A549 (cell line): ENCODE measurements around the gene ZNF776.

Experiments used
- EP300 ChIP-seq, 2 experiments: fragments of >200 bp; sonication (Bioruptor Twin); formaldehyde crosslinking; IDR thresholded peaks; 2 replicates in 1 of 2; 3 replicates in 1 of 2; pipeline ENCODE4 v1.6.1; 2016 to 2017
- HDAC2 ChIP-seq: fragments of 200-600 bp; sonication (generic); IDR thresholded peaks from 2 replicates; pipeline ENCODE4 v1.6.1; 2016
- POLR2A ChIP-seq: IDR thresholded peaks from 2 replicates; pipeline ENCODE4 v1.6.1; 2012; ENCODE audit warnings: mild to moderate bottlenecking, low read length
- RCOR1 ChIP-seq: fragments of 150-350 bp; IDR thresholded peaks from 2 replicates; pipeline ENCODE4 v1.6.1; 2014; ENCODE audit warnings: antibody characterized with exemption, low read length, low read depth
- REST ChIP-seq: fragments of 200-600 bp; sonication (generic); IDR thresholded peaks from 2 replicates; pipeline ENCODE4 v1.6.1; 2016; ENCODE audit warnings: antibody characterized with exemption, mild to moderate bottlenecking, moderate library complexity
- ZFP36 ChIP-seq: fragments of 450-650 bp; IDR thresholded peaks from 2 replicates; pipeline ENCODE4 v1.6.1; 2014; ENCODE audit warnings: borderline replicate concordance; ENCODE audit not compliant: partially characterized antibody
- TF ChIP-seq, protein P1 (sequence below): fragments of >200 bp; sonication (Bioruptor Twin); formaldehyde crosslinking; IDR thresholded peaks from 3 replicates; pipeline ENCODE4 v1.5.1; 2016

- TF ChIP-seq, protein P1, sequence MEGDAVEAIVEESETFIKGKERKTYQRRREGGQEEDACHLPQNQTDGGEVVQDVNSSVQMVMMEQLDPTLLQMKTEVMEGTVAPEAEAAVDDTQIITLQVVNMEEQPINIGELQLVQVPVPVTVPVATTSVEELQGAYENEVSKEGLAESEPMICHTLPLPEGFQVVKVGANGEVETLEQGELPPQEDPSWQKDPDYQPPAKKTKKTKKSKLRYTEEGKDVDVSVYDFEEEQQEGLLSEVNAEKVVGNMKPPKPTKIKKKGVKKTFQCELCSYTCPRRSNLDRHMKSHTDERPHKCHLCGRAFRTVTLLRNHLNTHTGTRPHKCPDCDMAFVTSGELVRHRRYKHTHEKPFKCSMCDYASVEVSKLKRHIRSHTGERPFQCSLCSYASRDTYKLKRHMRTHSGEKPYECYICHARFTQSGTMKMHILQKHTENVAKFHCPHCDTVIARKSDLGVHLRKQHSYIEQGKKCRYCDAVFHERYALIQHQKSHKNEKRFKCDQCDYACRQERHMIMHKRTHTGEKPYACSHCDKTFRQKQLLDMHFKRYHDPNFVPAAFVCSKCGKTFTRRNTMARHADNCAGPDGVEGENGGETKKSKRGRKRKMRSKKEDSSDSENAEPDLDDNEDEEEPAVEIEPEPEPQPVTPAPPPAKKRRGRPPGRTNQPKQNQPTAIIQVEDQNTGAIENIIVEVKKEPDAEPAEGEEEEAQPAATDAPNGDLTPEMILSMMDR: no peak
- TF ChIP-seq EP300 (IDR thresholded peaks at IDR 0.05): no peak
- no peak for TF ChIP-seq POLR2A
- no peak for TF ChIP-seq HDAC2
- no peak for TF ChIP-seq REST
- TF ChIP-seq RCOR1: no peak
- no peak for TF ChIP-seq ZFP36
These were observed 57.1 kb downstream of the ZNF776 start for GRCh38 chr19:57803594-57804325.
